HUDEP-2 (cell line): ENCODE data around the gene OR8B4.
"Not testable (repeated sequence)": the region's sequence is repeated elsewhere in the genome, so short reads cannot be mapped to it uniquely, and the experiment has no call there.

Experiments used
- DNase-seq, 76 experiments: peaks; one replicate each; lab custom pipeline; 2025; ENCODE audit not compliant: unreplicated experiment in 76 of 76; lab: John Stamatoyannopoulos, UW

Gene OR8B4

DNA sequence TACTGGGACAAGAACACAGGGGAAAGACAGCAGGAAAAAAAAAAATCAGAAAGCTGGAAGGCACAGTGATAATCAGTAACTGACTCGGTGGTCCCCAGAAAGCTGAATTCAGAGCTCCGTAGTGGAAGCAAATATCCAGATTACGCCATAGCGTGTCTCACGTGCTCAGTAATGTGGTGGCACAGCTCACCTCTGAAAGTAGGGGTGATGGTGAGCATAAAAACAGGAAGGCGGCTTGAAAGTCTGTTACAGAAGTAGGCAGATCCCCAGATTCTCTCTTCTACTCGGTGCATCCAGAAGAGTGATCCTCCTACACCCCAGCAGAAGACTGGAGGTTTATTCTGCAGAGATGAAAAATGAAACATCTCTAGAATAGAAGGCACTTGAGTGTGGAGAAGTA lies 14.8 kb downstream of the OR8B4 start:
- DNase-seq: no peak

GRCh38 chr11:124405581-124405980 lies 19.1 kb downstream of the OR8B4 start:
- DNase-seq: no peak

DNA sequence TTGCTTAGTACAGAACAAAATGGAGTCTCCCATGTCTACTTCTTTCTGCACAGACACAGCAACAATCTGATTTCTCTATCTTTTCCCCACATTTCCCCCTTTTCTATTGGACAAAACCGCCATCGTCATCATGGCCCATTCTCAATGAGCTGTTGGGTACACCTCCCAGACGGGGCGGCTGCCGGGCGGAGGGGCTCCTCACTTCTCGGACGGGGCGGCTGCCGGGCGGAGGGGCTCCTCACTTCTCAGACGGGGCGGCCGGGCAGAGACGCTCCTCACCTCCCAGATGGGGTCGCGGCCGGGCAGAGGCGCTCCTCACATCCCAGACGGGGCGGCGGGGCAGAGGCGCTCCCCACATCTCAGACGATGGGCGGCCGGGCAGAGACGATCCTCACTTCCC lies 21.5 kb downstream of the OR8B4 start:
- DNase-seq: not testable (repeated sequence)

DNA sequence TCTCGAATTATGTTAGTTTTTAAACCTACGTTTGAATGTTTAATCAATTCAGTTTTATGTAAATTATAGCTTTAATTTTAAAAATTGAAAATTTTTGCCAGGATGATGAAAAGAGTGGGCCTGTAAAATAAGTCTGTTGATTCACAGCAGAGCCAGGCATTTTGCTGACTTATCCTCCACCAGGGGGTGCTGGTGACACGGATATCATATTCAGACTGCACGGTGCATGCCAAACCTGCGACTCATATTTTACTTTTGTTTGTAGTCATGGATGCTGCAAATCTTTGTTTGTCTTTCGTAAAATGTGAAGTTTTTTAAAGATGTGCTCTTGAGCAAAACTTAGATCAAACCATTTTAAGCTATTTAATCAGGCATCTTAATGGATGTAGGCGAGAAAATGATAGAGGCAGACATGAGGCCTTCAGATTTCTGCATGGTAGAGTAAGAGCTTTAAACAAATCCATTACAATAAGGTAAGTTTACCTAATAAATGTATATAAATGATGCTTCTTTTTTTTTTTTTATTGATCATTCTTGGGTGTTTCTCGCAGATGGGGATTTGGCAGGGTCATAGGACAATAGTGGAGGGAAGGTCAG lies 22.2 kb downstream of the OR8B4 start:
- peak in 61 of 76 experiments; percentile 2 to 68 (median 36) for DNase-seq

DNA sequence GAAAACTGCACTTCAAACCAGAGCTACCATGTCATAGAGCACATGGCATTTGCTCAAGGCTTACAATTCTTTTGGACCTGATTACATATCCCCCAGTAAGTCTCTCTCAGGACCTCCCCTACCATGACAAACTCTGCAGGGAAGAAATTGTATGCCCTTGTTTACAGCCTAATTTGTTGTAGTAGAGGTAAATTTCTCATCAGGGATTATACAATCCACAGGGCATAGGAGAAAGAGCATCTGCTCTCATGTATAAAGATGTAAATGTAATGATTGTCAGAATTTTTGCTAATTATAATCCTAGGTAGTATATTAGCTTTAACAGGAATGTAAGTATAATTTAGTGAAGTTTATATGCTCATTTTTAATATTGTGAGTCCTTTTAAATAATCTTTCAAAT lies 25.7 kb downstream of the OR8B4 start, which contains the start of gene OR8B3:
Gene OR8B3, minus strand, starts transcription at position 101 of the 400 bp plus-strand sequence. CDS start 1,673 bp downstream, outside the sequence.
- DNase-seq: no peak

DNA sequence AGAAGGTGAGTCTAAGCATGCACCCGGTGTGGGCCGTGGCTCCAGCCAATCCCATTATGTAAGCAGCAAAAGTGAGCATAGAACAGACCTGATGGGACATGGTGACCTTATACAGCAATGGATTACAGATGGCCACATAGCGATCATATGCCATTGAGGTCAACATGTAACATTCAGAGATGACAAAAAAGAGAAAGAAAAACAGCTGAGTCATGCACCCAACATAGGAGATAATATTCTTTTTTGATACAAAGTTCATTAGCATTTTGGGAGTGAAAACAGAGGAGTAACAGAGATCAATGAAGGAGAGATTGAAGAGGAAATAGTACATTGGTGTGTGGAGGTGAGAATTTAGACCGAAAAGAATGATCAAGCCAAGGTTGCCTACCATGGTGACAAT lies 27.8 kb downstream of the OR8B4 start:
- DNase-seq: not testable (repeated sequence)

GRCh38 chr11:124394408-124394807 lies 30.3 kb downstream of the OR8B4 start:
- peak in 16 of 76 experiments; percentile 1 to 34 (median 15) for DNase-seq

GRCh38 chr11:124384399-124384798 lies 40.3 kb downstream of the OR8B4 start, which contains the start of gene OR8B2:
TSS of gene OR8B2 (minus strand) at chr11:124384499. CDS start at chr11:124383343, 1,156 bp downstream.
- DNase-seq: no peak

GRCh38 chr11:124382857-124383256 lies 41.8 kb downstream of the OR8B4 start:
- DNase-seq: not testable (repeated sequence)

- no peak for DNase-seq
These were observed 44.1 kb downstream of the OR8B4 start for GRCh38 chr11:124380585-124380984.

- no peak for DNase-seq
These were observed 48.4 kb downstream of the OR8B4 start for GRCh38 chr11:124376280-124376679.
